SU-DHL-6 (cell line): ENCODE data around the gene CEP72.
"Not testable (repeated sequence)": the region's sequence is repeated elsewhere in the genome, so short reads cannot be mapped to it uniquely, and the experiment has no call there.

Source experiments
- H2AFZ ChIP-seq: fragments of 200-600 bp; sonication (generic); 2 replicates; pipeline ENCODE4 v1.6.1; 2014; ENCODE audit warnings: low read depth, mild to moderate bottlenecking, moderate library complexity, mixed read lengths, antibody characterized with exemption, low read length; ENCODE audit not compliant: severe bottlenecking
- H3F3A ChIP-seq: fragments of 200-600 bp; shearing (Covaris generic); 2 replicates; pipeline ENCODE4 v1.6.0; 2016; ENCODE audit warnings: antibody characterized with exemption, mild to moderate bottlenecking; ENCODE audit not compliant: insufficient read depth
- H3K27ac ChIP-seq: fragments of 200-600 bp; sonication (generic); 2 replicates; pipeline ENCODE4 v1.5.1; 2016; ENCODE audit warnings: low read depth, mild to moderate bottlenecking, low read length, moderate library complexity, mixed read lengths
- H3K27me3 ChIP-seq: fragments of 200-600 bp; sonication (generic), shearing (Covaris generic); 2 replicates; pipeline ENCODE4 v1.6.0; 2014; ENCODE audit warnings: mild to moderate bottlenecking, low read length
- H3K36me3 ChIP-seq: fragments of 200-600 bp; sonication (generic); 2 replicates; pipeline ENCODE4 v1.6.1; 2014; ENCODE audit warnings: mild to moderate bottlenecking, low read length, mixed read lengths
- H3K4me2 ChIP-seq: fragments of 300-600, 200-600 bp; shearing (Covaris generic), sonication (generic); 2 replicates; pipeline ENCODE4 v1.6.0; 2014; ENCODE audit warnings: low read length, low read depth, mild to moderate bottlenecking; ENCODE audit not compliant: poor library complexity, severe bottlenecking
- H3K4me3 ChIP-seq: fragments of 200-600 bp; sonication (generic); 2 replicates; pipeline ENCODE4 v1.5.1; 2014; ENCODE audit warnings: antibody characterized with exemption, low read length, mild to moderate bottlenecking, mixed read lengths; ENCODE audit not compliant: insufficient read depth, poor library complexity, severe bottlenecking
- H3K79me2 ChIP-seq: fragments of 200-600 bp; sonication (generic); 2 replicates; pipeline ENCODE4 v1.6.1; 2014; ENCODE audit warnings: mild to moderate bottlenecking, low read length, moderate library complexity; ENCODE audit not compliant: insufficient read depth
- H3K9ac ChIP-seq: fragments of 200-600 bp; sonication (generic); 2 replicates; pipeline ENCODE4 v1.7.0; 2014; ENCODE audit warnings: mild to moderate bottlenecking, low read length
- H3K9me2 ChIP-seq: fragments of 200-600 bp; sonication (generic); replicated peaks from 2 replicates; pipeline ENCODE4 v1.6.1; 2014; ENCODE audit warnings: low read length; ENCODE audit not compliant: insufficient read depth
- H3K9me3 ChIP-seq: fragments of 200-600 bp; sonication (generic); 2 replicates; pipeline ENCODE4 v1.6.1; 2014; ENCODE audit warnings: low read length, mixed read lengths; ENCODE audit not compliant: insufficient read depth
- H4K20me1 ChIP-seq: fragments of 200-600 bp; sonication (generic); 2 replicates; pipeline ENCODE4 v1.6.1; 2014; ENCODE audit warnings: low read depth, mild to moderate bottlenecking, antibody characterized with exemption, low read length, moderate library complexity, mixed read lengths
- EZH2phosphoT487 ChIP-seq: fragments of 200-600 bp; sonication (generic), shearing (Covaris generic); conservative IDR thresholded peaks from 2 replicates; pipeline ENCODE4 v1.6.1; 2018; ENCODE audit warnings: mild to moderate bottlenecking, antibody characterized with exemption, low read length, moderate library complexity, mixed read lengths
- TF ChIP-seq, protein P1 (sequence below): fragments of 200-600 bp; sonication (generic); IDR thresholded peaks from one replicate; pipeline ENCODE4 v1.5.1; 2017; ENCODE audit warnings: antibody characterized with exemption, mild to moderate bottlenecking, low read length, moderate library complexity; ENCODE audit not compliant: insufficient read depth, poor library complexity, severe bottlenecking

The CEP72 gene

DNA sequence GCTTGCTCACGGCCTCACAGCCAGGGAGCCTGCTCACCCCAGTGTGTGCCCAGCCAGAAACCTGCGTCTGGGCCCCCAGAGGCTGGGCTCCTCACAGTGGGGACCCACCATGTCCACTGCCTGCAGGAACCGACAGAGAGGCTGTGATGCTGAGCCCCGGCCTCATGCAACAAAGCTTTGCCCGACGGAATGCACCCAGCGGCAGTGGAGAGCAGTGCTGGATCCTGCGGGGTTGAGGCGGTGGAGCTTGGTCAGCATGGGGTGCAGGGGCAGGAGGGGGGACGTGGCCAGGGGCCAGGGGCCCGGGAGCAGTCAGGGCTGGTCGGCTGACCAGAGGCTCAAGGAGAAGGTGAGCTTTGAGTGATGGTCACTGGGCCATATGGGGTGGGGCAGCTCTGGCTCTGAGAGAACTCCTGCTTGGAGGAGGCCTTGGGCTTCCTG is 7.7 kb upstream of the CEP72 start:
- Histone ChIP-seq H3K9me2 (no peaks in the 10 kb centered on the region), H2AFZ (no peak overlapping the region), H4K20me1 (no peaks in the 10 kb centered on the region), H3K27ac (no peak overlapping the region), H3F3A (no peaks in the 10 kb centered on the region), H3K79me2 (no peaks in the 10 kb centered on the region), H3K27me3 (no peaks in the 10 kb centered on the region), H3K4me3 (no peak overlapping the region), H3K9me3 (no peaks in the 10 kb centered on the region), H3K4me2 (no peak overlapping the region), H3K36me3 (no peaks in the 10 kb centered on the region), H3K9ac (no peak overlapping the region)
- TF ChIP-seq, protein P1, sequence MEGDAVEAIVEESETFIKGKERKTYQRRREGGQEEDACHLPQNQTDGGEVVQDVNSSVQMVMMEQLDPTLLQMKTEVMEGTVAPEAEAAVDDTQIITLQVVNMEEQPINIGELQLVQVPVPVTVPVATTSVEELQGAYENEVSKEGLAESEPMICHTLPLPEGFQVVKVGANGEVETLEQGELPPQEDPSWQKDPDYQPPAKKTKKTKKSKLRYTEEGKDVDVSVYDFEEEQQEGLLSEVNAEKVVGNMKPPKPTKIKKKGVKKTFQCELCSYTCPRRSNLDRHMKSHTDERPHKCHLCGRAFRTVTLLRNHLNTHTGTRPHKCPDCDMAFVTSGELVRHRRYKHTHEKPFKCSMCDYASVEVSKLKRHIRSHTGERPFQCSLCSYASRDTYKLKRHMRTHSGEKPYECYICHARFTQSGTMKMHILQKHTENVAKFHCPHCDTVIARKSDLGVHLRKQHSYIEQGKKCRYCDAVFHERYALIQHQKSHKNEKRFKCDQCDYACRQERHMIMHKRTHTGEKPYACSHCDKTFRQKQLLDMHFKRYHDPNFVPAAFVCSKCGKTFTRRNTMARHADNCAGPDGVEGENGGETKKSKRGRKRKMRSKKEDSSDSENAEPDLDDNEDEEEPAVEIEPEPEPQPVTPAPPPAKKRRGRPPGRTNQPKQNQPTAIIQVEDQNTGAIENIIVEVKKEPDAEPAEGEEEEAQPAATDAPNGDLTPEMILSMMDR, result no peak
- no peak for TF ChIP-seq EZH2phosphoT487

DNA sequence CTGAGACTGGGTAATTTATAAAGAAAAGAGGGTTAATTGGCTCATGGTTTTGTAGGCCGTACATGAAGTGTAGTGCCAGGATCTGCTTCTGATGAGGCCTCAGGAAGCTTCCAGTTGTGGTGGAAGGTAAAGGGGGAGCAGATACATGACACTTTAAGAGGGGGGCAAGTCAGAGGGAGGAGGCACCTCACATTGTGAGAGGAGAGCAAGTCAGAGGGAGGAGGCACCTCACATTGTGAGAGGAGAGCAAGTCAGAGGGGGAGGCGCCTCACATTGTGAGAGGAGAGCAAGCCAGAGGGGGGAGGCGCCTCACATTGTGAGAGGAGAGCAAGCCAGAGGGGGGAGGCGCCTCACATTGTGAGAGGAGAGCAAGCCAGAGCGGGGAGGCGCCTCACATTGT is 7.0 kb upstream of the CEP72 start:
- not testable (repeated sequence) for H3K9me2 ChIP-seq, H2AFZ ChIP-seq, H3K79me2 ChIP-seq, H3K27me3 ChIP-seq, H3K36me3 ChIP-seq, H4K20me1 ChIP-seq, H3K9me3 ChIP-seq, H3K4me3 ChIP-seq, H3K9ac ChIP-seq, H3K27ac ChIP-seq, H3K4me2 ChIP-seq, H3F3A ChIP-seq

DNA sequence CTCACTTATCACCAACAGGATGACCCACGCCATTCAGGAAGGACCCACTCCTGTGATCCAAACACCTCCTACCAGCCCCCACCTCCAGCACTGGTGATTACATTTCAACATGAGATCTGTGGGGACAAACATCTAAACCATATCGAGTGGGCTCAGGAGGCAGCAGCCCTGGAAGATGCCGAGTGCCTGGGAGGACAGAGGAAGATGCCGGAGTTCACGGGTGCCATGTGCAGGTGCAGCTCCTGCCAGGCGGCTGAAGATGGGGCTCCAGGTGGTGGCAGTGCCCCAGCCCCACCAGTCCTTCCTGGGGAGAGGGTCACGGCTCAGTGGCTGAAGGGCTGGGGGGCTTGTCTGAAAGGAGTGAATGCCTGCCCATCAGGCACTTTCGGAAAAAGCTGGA is 6.1 kb upstream of the CEP72 start:
- TF ChIP-seq, protein P1, result no peak
- no peak for TF ChIP-seq EZH2phosphoT487
- no peaks in the 10 kb centered on the region for H4K20me1 ChIP-seq
- no peaks in the 10 kb centered on the region for H3K79me2 ChIP-seq
- no peak overlapping the region for H2AFZ ChIP-seq
- no peak overlapping the region for H3K4me2 ChIP-seq
- H3K9me2 ChIP-seq, result no peaks in the 10 kb centered on the region
- no peaks in the 10 kb centered on the region for H3F3A ChIP-seq
- no peak overlapping the region for H3K4me3 ChIP-seq
- no peaks in the 10 kb centered on the region for H3K27me3 ChIP-seq
- H3K27ac ChIP-seq, result no peak overlapping the region
- H3K9me3 ChIP-seq, result no peaks in the 10 kb centered on the region
- no peaks in the 10 kb centered on the region for H3K36me3 ChIP-seq
- no peak overlapping the region for H3K9ac ChIP-seq

DNA sequence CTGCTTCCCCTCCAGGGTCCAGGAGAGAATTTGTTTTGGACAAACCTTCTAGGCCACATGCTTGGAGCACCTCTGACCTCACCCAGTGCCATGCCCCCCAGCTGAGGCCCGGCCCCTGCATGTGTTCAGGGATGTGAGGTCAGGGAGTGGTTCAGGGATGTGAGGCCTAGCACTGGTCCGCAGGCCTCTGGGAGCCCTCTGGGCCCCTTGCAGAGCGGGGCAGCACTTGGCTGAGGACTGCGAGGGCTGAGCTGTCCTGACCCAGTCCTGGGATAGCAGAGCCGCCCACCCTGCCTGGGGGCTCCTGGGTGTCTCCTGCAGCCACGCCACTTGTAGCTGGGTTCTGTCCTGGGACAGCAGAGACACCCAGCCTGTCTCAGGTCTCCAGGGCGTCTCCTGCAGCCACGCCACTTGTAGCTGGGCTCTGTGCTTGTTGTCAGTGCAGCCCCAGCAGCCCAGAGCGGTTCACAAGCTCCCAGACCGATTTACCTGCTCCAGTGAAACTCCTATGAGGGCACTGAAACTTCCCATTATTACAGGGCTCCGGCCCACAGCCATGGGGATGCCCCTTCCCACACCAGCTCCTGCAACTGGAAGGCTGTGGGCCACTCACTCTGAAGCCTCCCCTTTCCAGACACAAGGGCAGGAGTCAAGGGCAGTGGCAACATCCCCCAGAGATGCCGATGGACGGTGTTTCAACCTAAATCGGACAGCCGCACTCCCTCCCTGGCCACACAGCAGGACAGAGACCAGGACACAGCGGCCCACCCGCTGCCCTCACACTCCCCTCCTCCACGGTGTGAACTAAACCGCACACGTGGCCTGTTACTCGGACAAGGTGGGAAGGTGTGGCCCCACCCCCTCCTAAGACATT is 5.4 kb upstream of the CEP72 start:
- no peaks in the 10 kb centered on the region for H3K27me3 ChIP-seq
- H2AFZ ChIP-seq, result no peak overlapping the region
- no peaks in the 10 kb centered on the region for H4K20me1 ChIP-seq

More for the DNA sequence above, 5.4 kb upstream of the CEP72 start:
- Histone ChIP-seq H3K9me2 (no peaks in the 10 kb centered on the region), H3K27ac (no peak overlapping the region), H3F3A (no peaks in the 10 kb centered on the region), H3K79me2 (no peaks in the 10 kb centered on the region), H3K9ac (no peak overlapping the region), H3K4me3 (no peak overlapping the region), H3K4me2 (no peak overlapping the region), H3K9me3 (no peaks in the 10 kb centered on the region), H3K36me3 (no peaks in the 10 kb centered on the region)
- TF ChIP-seq, protein P1, result no peak
- no peak for TF ChIP-seq EZH2phosphoT487
